ENCODE data around the gene FXYD5.

GRCh38 chr19:35160629-35161433 lies 6.3 kb downstream of the FXYD5 start:
- TF ChIP-seq CTCF (IDR thresholded peaks at IDR 0.05) (no peak), POLR2AphosphoS5 (IDR thresholded peaks at IDR 0.05; ENCODE audit: low read depth, low read length) (no peak), SIN3A (IDR thresholded peaks at IDR 0.05; ENCODE audit: borderline replicate concordance, insufficient read depth, low read depth, low read length) (no peak), REST (IDR thresholded peaks at IDR 0.05; ENCODE audit: insufficient read depth in 1 of 2, low read depth in 2 of 2, low read length in 1 of 2) (no peak)
